Neural crest cell (in vitro differentiated cells): ENCODE results near the gene TMEM203. TPM values are rescaled to one million over a fixed set of nuclear protein-coding genes. Genes with fewer than 3 reads are reported as not detected.

Source experiments
- DNase-seq: peaks from one replicate; pipeline ENCODE4 v3.0.0; 2021; ENCODE audit warnings: low read depth, mixed read lengths, low spot score
- H3K27ac Mint-ChIP-seq: one replicate; pipeline ENCODE4 v1.8.0; 2021; ENCODE audit warnings: mild to moderate bottlenecking, mixed read lengths; ENCODE audit not compliant: unreplicated experiment
- H3K27me3 Mint-ChIP-seq: 2 replicates; pipeline ENCODE4 v1.8.0; 2021; ENCODE audit warnings: low read depth, mild to moderate bottlenecking, mixed read lengths
- H3K36me3 Mint-ChIP-seq: 2 replicates; pipeline ENCODE4 v1.8.0; 2021; ENCODE audit warnings: low read depth, mild to moderate bottlenecking, mixed read lengths
- H3K4me1 Mint-ChIP-seq: 2 replicates; pipeline ENCODE4 v1.8.0; 2021; ENCODE audit warnings: mixed read lengths
- H3K4me3 Mint-ChIP-seq: one replicate; pipeline ENCODE4 v1.8.0; 2021; ENCODE audit warnings: mild to moderate bottlenecking, mixed read lengths
- H3K9me3 Mint-ChIP-seq: 2 replicates; pipeline ENCODE4 v1.8.0; 2021; ENCODE audit warnings: mixed read lengths
- total RNA-seq: library from RNA; stranded (reverse); gene quantifications from 2 replicates; pipeline ENCODE4 v1.2.1, GENCODE V29; 2021
- TF ChIP-seq, protein P1 (sequence below): fragments of 200-600 bp; sonication (generic); conservative IDR thresholded peaks from 2 replicates; pipeline ENCODE4 v1.5.0; 2021; ENCODE audit warnings: antibody characterized with exemption, mild to moderate bottlenecking

Gene TMEM203
- total RNA-seq, 1 donor from 2014 or later = 49.7 TPM

DNA sequence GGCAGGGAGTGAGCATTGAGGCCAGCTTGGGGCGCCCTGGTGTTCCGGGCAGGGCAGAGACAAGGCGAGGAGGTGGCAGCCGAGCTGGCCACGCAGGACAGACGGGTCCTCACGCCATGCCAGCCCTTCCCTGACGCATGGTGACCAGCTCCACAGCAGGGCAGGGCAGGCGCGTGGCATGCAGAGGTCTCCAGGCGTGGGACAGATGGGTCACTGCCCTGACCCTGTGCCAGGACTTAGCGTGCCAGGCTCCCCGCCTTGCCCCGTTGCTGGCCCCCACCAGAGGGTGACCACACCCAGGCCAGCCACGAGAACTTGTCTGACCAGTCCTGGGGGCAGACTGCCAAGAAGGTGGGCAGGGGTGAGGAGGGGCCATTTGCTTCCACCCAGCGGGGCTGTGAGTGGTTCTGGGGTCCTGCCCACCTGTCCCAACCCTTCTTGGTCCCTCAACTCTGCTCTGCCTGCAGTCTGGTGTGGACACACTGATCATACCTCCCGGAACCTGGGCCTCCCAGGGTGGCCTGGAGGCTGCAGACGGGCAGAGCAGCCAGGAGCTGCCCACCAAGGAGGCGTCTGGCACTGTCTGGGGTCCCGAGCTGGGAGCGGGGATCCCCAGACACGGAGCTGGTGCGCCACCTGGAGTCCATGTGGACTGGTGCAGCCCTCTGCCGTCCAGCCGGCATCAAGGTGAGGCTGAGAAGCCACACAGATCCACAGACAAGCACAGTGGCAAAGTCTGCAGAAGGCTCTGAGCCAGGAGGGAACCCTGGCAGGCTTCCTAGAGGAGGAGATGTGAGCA lies 21.8 kb upstream of the TMEM203 start, which contains the start of gene RNF224:
RNF224 (plus strand) TSS at position 449 of the 799 bp plus-strand sequence. CDS start 834 bp downstream, outside the sequence.
- Mint-ChIP-seq H3K4me1 (peaks cover 4% of the 10 kb centered on the region), H3K9me3 (no peaks in the 10 kb centered on the region), H3K36me3 (no peaks in the 10 kb centered on the region), H3K27ac (no peak within 1 kb of the TSS), H3K4me3 (peak within 1 kb of the TSS; percentile 82), H3K27me3 (peaks cover 6% of the 10 kb centered on the region)
- TF ChIP-seq, protein P1, sequence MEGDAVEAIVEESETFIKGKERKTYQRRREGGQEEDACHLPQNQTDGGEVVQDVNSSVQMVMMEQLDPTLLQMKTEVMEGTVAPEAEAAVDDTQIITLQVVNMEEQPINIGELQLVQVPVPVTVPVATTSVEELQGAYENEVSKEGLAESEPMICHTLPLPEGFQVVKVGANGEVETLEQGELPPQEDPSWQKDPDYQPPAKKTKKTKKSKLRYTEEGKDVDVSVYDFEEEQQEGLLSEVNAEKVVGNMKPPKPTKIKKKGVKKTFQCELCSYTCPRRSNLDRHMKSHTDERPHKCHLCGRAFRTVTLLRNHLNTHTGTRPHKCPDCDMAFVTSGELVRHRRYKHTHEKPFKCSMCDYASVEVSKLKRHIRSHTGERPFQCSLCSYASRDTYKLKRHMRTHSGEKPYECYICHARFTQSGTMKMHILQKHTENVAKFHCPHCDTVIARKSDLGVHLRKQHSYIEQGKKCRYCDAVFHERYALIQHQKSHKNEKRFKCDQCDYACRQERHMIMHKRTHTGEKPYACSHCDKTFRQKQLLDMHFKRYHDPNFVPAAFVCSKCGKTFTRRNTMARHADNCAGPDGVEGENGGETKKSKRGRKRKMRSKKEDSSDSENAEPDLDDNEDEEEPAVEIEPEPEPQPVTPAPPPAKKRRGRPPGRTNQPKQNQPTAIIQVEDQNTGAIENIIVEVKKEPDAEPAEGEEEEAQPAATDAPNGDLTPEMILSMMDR = peak; percentile 87
- DNase-seq = peak; percentile 81

DNA sequence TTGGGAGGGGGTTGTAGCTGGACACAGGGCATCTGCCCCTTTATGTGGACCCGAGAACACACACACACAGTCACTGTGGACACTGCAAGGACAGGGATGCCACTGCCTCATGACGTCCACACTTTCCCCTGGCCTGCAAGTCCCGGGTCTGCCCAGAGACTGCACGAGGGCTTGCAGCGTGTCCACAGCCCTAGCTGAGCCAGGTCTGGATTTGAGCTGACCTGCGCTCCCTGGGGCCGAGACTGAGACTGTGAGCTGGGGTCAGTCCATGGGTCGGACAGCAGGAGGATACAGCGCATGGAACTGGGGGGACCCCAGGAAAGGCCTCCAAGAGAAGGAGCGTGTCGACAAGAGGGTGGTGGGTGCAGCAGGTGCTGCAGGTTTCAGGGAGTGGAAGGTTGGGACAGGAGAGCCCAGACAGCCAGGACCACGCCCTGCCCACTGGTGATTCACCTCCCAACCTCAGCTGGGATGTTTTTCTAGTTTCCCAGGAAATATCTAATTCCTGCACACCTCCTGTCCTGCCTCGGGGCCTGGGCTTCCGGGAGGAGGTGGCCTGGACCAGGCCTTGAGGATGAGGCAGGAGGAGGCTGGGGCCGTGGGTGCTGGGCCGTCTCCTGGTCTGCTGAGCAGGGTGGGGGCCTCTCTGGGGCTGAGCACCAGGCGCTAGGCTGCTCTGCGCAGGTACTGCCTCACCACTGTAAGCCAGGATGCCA lies 21.0 kb upstream of the TMEM203 start:
- no peak for DNase-seq
- peak overlapping the region; percentile 34 for H3K4me3 Mint-ChIP-seq
- peaks cover 6% of the 10 kb centered on the region for H3K27me3 Mint-ChIP-seq
- H3K9me3 Mint-ChIP-seq = no peaks in the 10 kb centered on the region
- TF ChIP-seq, protein P1 = no peak
- no peaks in the 10 kb centered on the region for H3K36me3 Mint-ChIP-seq
- H3K4me1 Mint-ChIP-seq = peaks cover 4% of the 10 kb centered on the region
- H3K27ac Mint-ChIP-seq = no peak overlapping the region

DNA sequence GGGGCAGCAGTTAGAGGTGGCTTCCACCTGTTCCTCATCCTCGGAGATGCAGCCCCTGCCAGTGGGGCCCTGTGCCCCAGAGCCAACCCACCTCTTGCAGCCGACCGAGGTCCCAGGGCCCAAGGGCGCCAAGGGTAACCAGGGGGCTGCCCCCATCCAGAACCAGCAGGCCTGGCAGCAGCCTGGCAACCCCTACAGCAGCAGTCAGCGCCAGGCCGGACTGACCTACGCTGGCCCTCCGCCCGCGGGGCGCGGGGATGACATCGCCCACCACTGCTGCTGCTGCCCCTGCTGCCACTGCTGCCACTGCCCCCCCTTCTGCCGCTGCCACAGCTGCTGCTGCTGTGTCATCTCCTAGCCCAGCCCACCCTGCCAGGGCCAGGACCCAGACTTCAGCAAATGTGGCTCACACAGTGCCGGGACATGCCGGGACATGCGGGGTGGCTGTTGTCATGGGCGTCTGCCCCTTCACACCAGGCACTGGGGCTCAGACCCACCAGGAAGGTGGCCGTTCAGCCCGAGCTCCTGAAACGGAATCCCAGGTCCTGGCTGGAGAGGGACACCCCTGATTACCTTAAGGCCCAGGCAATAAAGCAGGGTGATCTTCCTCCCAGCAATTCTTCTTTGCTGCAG lies 20.4 kb upstream of the TMEM203 start:
- TF ChIP-seq, protein P1 = no peak
- Mint-ChIP-seq H3K27ac (no peak overlapping the region), H3K4me1 (peaks cover 4% of the 10 kb centered on the region), H3K4me3 (no peak overlapping the region), H3K36me3 (no peaks in the 10 kb centered on the region), H3K27me3 (peaks cover 6% of the 10 kb centered on the region), H3K9me3 (no peaks in the 10 kb centered on the region)
- DNase-seq = no peak

DNA sequence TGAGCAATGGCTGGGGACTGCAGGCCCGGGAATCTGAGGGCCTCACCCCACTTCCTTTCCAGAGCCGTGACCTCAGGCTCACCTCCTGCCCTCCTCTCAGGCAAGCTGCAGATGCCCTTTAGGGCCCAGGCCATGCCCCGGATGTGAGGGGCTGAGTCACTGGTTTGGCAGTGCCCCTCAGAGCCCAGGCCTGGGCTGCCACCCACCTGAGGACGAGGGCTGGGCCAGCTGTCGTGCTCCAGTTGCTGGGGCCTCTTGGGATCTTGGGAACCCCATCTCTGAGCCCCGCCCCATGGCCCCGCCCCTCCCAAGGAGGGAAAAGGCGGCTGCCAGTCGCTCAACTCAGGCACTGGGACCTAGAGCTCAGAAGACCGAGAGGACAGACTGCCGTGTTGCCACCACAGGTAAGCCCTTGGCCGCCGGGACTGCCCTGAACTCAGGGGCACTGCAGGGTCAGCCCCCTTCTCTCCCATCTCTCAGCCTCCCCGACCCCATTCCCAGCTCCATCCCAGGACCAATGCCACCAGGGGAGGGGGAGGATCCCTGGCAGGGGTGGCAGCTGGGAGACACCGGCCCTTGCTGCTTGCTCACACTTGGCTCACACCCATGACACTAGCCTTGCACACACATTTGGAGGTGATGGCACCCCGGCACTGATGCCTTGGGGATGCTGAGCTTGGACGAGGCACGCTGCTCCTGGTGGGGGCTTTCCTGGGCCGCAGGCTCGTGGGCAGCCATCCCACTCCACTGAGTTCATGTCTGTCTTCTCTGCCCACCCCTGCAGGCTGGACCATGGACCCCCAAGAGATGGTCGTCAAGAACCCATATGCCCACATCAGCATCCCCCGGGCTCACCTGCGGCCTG lies 19.6 kb upstream of the TMEM203 start, which contains the start of gene CYSRT1:
CYSRT1 (plus strand) TSS at position 345 of the 865 bp plus-strand sequence; CDS start at position 793, 448 bp downstream.
- TF ChIP-seq, protein P1 = no peak
- Mint-ChIP-seq H3K4me3 (peak within 1 kb of the TSS; percentile 85), H3K36me3 (no peaks in the 10 kb centered on the region), H3K27me3 (peaks cover 6% of the 10 kb centered on the region), H3K4me1 (peaks cover 4% of the 10 kb centered on the region), H3K9me3 (no peaks in the 10 kb centered on the region), H3K27ac (no peak within 1 kb of the TSS)
- DNase-seq = no peak
